ENCODE data around the gene MEX3A.
"Not testable (repeated sequence)": the region's sequence is repeated elsewhere in the genome, so short reads cannot be mapped to it uniquely, and the experiment has no call there.

Gene MEX3A

DNA sequence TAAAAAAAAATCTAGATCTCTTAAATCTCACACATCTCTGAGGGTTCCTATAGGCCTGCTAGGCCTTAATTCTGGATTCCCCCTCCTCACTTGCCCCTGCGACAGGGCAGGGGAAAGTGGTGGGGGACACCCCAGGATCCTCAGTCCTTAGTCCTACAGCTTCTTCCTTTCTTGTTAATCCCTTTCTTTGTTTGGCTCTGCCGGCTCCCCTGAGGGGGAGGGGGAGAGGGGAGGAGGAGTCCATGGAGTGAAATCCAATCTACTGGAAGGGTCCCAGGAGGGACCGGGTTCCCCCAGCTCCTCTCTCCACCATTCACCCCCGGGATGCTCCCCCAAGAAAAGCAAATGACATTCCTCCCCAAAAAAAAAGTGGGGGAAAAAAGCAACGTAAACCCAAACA is 8.5 kb downstream of the MEX3A start:
- H3K27me3 ChIP-seq (replicated peaks), result no peaks in the 10 kb centered on the region
- DNase-seq, result no peak
- H3K4me3 ChIP-seq (ENCODE audit: low read depth, low read length), result no peak overlapping the region
- TF ChIP-seq, protein P1, sequence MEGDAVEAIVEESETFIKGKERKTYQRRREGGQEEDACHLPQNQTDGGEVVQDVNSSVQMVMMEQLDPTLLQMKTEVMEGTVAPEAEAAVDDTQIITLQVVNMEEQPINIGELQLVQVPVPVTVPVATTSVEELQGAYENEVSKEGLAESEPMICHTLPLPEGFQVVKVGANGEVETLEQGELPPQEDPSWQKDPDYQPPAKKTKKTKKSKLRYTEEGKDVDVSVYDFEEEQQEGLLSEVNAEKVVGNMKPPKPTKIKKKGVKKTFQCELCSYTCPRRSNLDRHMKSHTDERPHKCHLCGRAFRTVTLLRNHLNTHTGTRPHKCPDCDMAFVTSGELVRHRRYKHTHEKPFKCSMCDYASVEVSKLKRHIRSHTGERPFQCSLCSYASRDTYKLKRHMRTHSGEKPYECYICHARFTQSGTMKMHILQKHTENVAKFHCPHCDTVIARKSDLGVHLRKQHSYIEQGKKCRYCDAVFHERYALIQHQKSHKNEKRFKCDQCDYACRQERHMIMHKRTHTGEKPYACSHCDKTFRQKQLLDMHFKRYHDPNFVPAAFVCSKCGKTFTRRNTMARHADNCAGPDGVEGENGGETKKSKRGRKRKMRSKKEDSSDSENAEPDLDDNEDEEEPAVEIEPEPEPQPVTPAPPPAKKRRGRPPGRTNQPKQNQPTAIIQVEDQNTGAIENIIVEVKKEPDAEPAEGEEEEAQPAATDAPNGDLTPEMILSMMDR (IDR thresholded peaks at IDR 0.05; ENCODE audit: low read depth, low read length, missing control alignments), result no peak
- H3K27ac ChIP-seq, result no peak overlapping the region
- in situ Hi-C loops (cut with HindIII; ENCODE audit: low pct_ligation_motif_present, low sequenced_read_pairs), result no loop called here
- peaks cover 12% of the 10 kb centered on the region for H3K36me3 ChIP-seq (replicated peaks)

DNA sequence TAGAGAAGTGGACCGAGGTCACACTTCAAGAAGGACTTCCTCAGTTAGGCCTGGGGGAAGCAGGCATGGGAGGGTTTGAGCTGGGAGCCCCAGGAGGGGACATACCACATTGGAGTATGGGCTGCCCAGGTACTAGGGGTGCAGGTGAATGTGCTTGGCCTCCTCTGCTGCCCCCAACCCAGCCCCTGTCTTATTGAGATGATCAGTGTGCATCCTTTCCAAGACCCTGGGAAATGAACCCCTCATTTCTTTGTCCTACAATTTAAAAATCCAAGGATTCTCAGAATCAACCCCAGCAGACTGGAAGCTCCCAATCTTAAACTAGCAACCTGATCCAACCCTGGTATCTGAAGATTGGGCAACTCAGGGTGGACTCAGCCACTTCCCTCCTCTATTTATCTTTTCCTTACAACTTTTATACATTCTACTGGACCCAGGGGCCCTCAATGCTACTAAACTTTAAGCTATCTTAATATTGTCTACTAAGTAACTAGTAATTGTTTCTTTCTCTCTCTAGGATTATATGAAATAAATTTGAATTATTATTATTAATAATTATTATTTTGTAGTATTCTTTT is 9.1 kb downstream of the MEX3A start:
- Histone ChIP-seq H3K27ac (no peak overlapping the region), H3K36me3 (replicated peaks) (peaks cover 12% of the 10 kb centered on the region), H3K4me3 (ENCODE audit: low read depth, low read length) (no peak overlapping the region), H3K27me3 (replicated peaks) (no peaks in the 10 kb centered on the region)
- no peak for DNase-seq
- in situ Hi-C loops (cut with HindIII; ENCODE audit: low pct_ligation_motif_present, low sequenced_read_pairs), result no loop called here
- TF ChIP-seq, protein P1 (IDR thresholded peaks at IDR 0.05; ENCODE audit: low read depth, low read length, missing control alignments), result no peak

- Histone ChIP-seq H3K27me3 (replicated peaks) (no peaks in the 10 kb centered on the region), H3K4me3 (ENCODE audit: low read depth, low read length) (no peak overlapping the region), H3K27ac (no peak overlapping the region), H3K36me3 (replicated peaks) (peaks cover 10% of the 10 kb centered on the region)
- in situ Hi-C loops (cut with HindIII; ENCODE audit: low pct_ligation_motif_present, low sequenced_read_pairs), result no loop called here
- TF ChIP-seq, protein P1 (IDR thresholded peaks at IDR 0.05; ENCODE audit: low read depth, low read length, missing control alignments), result no peak
- DNase-seq, result no peak
These were observed 10.0 kb downstream of the MEX3A start for GRCh38 chr1:156072251-156072650.

DNA sequence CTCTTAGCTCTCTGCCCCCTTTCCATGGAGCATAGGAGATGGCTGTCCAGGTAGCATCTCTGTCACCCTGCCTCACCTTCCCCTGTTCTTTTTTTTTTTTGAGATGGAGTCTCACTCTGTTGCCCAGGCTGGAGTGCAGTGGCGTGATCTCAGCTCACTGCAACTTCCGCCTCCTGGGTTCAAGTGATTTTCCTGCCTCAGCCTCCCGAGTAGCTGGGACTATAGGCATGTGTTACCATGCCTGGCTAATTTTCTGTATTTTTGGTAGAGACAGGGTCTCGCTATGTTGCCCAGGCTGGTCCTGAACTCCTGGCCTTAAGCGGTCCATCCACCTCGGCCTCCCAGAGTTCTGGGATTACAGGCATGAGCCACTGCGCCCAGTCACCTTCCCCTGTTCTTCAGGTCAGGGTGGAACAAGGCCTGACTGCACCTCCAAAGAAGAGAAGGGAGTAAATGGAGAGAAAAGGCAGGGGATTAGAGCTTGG is 10.9 kb downstream of the MEX3A start:
- DNase-seq; in situ Hi-C loops (cut with HindIII; ENCODE audit: low pct_ligation_motif_present, low sequenced_read_pairs); H3K27ac ChIP-seq; H3K27me3 ChIP-seq (replicated peaks); H3K4me3 ChIP-seq (ENCODE audit: low read depth, low read length); H3K36me3 ChIP-seq (replicated peaks): not testable (repeated sequence)

DNA sequence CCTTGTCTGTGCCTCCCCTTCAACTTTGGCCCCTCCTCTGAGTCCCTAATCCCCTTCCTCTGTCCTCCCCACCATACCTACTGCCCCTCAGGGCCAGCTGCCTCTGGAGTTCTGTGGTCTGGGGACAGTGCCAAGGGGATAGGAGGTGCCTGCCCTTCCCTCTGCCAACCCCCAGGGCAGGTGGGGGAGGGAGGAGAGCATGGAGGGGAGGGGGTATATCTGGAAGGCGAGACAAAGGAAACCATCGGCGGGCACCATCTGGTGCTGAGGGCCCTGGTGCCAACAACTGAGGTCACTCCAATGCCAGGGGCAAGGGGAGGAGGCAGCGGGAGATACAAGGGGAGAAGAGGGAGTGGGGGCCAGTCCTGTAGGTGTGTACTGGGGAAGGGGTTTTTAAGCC is 11.7 kb downstream of the MEX3A start:
- in situ Hi-C loops (cut with HindIII; ENCODE audit: low pct_ligation_motif_present, low sequenced_read_pairs), result no loop called here
- H3K36me3 ChIP-seq (replicated peaks), result no peaks in the 10 kb centered on the region
- H3K4me3 ChIP-seq (ENCODE audit: low read depth, low read length), result no peak overlapping the region
- TF ChIP-seq, protein P1 (IDR thresholded peaks at IDR 0.05; ENCODE audit: low read depth, low read length, missing control alignments), result no peak
- no peaks in the 10 kb centered on the region for H3K27me3 ChIP-seq (replicated peaks)
- no peak for DNase-seq
- H3K27ac ChIP-seq, result no peak overlapping the region

DNA sequence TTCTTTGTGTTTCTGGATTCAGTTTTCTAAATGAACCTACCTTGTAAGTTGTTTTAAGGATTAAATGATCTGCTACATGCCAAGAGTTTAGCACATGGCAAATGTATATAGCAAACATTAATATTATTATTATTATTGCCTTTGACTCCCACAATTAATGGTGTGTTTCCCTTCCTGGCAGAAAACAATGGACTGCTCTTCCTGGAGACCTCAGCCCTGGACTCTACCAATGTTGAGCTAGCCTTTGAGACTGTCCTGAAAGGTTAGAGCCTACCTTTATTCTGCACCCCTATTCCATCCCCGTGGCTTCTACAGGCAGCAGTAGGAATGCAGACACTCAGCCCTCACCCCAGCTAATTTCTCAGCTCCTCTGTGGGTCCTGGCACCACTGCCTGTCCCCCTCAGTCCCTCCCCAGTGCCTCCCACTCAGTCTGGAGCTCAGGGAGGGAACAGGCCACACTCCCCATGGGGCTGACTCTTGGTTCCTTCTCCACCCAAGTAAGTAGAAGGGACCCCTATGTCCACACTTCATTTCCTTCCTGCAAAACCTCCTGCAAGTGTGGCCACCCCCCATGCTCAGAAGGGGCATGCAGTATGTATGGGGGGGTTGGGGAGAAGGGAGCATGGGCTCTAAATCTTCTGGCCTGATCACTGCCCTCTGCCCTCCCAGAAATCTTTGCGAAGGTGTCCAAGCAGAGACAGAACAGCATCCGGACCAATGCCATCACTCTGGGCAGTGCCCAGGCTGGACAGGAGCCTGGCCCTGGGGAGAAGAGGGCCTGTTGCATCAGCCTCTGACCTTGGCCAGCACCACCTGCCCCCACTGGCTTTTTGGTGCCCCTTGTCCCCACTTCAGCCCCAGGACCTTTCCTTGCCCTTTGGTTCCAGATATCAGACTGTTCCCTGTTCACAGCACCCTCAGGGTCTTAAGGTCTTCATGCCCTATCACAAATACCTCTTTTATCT is 12.5 kb downstream of the MEX3A start:
- in situ Hi-C loops (cut with HindIII; ENCODE audit: low pct_ligation_motif_present, low sequenced_read_pairs), result no loop called here
- no peak overlapping the region for H3K4me3 ChIP-seq (ENCODE audit: low read depth, low read length)
- TF ChIP-seq, protein P1 (IDR thresholded peaks at IDR 0.05; ENCODE audit: low read depth, low read length, missing control alignments), result no peak

More for the DNA sequence above, 12.5 kb downstream of the MEX3A start:
- Histone ChIP-seq H3K27me3 (replicated peaks) (no peaks in the 10 kb centered on the region), H3K36me3 (replicated peaks) (no peaks in the 10 kb centered on the region), H3K27ac (no peak overlapping the region)
- DNase-seq, result no peak
